Measurements from ENCODE around the gene NLRP14. TPM values are rescaled to one million over a fixed set of nuclear protein-coding genes. Genes with fewer than 3 reads are reported as not detected.
A peak's percentile ranks its signal among the peaks of the same experiment; 100 is the strongest.

The NLRP14 gene
- 0.05 TPM for polyA plus RNA-seq (2013, experiment 1 of 2)
- not detected for polyA plus RNA-seq (2013, experiment 2 of 2)

GRCh38 chr11:7020183-7020917 lies at the start of gene NLRP14, which contains the start of gene ZNF214:
TSS of gene NLRP14 (plus strand) at chr11:7020479. CDS start at chr11:7038587, 18,108 bp downstream.
TSS of gene ZNF214 (minus strand) at chr11:7020346. CDS start at chr11:7002835, 17,511 bp downstream.
- Histone ChIP-seq H3K9me3 (ENCODE audit: insufficient read depth, low read depth, low read length) (no peaks in the 10 kb centered on the region), H3K27ac (ENCODE audit: low read depth, low read length) (no peak within 1 kb of the TSS; the same call in 1 of the 2 replicates), H3K36me3 (ENCODE audit: insufficient read depth, low read length) (no peaks in the 10 kb centered on the region), H3K27me3 (ENCODE audit: insufficient read depth, low read length) (peaks cover 14% of the 10 kb centered on the region; the same call in 1 of the 2 replicates), H3K4me1 (ENCODE audit: insufficient read depth, low read length) (peaks cover 5% of the 10 kb centered on the region; the same call in 1 of the 2 replicates), H3K4me3 (ENCODE audit: low read length) (peak within 1 kb of the TSS; percentile 84), H3K9ac (ENCODE audit: low read depth, low read length) (peak within 1 kb of the TSS; percentile 71)
- 5% methylated on average over 47 of the region's 47 CpGs for whole genome bisulfite sequencing

GRCh38 chr11:6979365-6979764 lies 40.9 kb upstream of the NLRP14 start:
- Histone ChIP-seq H3K4me1 (ENCODE audit: insufficient read depth, low read length) (no peaks in the 10 kb centered on the region), H3K36me3 (ENCODE audit: insufficient read depth, low read length) (no peaks in the 10 kb centered on the region), H3K4me3 (ENCODE audit: low read length) (no peak overlapping the region), H3K9ac (ENCODE audit: low read depth, low read length) (no peak overlapping the region), H3K27me3 (ENCODE audit: insufficient read depth, low read length) (no peaks in the 10 kb centered on the region), H3K27ac (ENCODE audit: low read depth, low read length) (no peak overlapping the region), H3K9me3 (ENCODE audit: insufficient read depth, low read depth, low read length) (no peaks in the 10 kb centered on the region)
- no CpG with 5 or more reads among the region's 2 CpGs for WGBS

GRCh38 chr11:6986487-6986886 lies 33.8 kb upstream of the NLRP14 start:
- H3K27ac ChIP-seq (ENCODE audit: low read depth, low read length) = no peak overlapping the region
- no peaks in the 10 kb centered on the region for H3K9me3 ChIP-seq (ENCODE audit: insufficient read depth, low read depth, low read length)
- no peaks in the 10 kb centered on the region for H3K36me3 ChIP-seq (ENCODE audit: insufficient read depth, low read length)
- H3K4me1 ChIP-seq (ENCODE audit: insufficient read depth, low read length) = no peaks in the 10 kb centered on the region
- WGBS = 93% methylated on average over 1 of the region's 1 CpG
- no peaks in the 10 kb centered on the region for H3K27me3 ChIP-seq (ENCODE audit: insufficient read depth, low read length)
- H3K9ac ChIP-seq (ENCODE audit: low read depth, low read length) = no peak overlapping the region
- H3K4me3 ChIP-seq (ENCODE audit: low read length) = no peak overlapping the region

GRCh38 chr11:6988506-6988905 lies 31.8 kb upstream of the NLRP14 start:
- Histone ChIP-seq H3K27me3 (ENCODE audit: insufficient read depth, low read length) (no peaks in the 10 kb centered on the region), H3K4me1 (ENCODE audit: insufficient read depth, low read length) (no peaks in the 10 kb centered on the region), H3K9me3 (ENCODE audit: insufficient read depth, low read depth, low read length) (no peaks in the 10 kb centered on the region), H3K36me3 (ENCODE audit: insufficient read depth, low read length) (no peaks in the 10 kb centered on the region), H3K27ac (ENCODE audit: low read depth, low read length) (no peak overlapping the region), H3K9ac (ENCODE audit: low read depth, low read length) (no peak overlapping the region), H3K4me3 (ENCODE audit: low read length) (no peak overlapping the region)

GRCh38 chr11:6991227-6991626 lies 29.1 kb upstream of the NLRP14 start:
- no peak overlapping the region for H3K27ac ChIP-seq (ENCODE audit: low read depth, low read length)
- H3K4me3 ChIP-seq (ENCODE audit: low read length) = no peak overlapping the region
- no peaks in the 10 kb centered on the region for H3K9me3 ChIP-seq (ENCODE audit: insufficient read depth, low read depth, low read length)
- no peaks in the 10 kb centered on the region for H3K36me3 ChIP-seq (ENCODE audit: insufficient read depth, low read length)
- H3K9ac ChIP-seq (ENCODE audit: low read depth, low read length) = no peak overlapping the region
- no peaks in the 10 kb centered on the region for H3K27me3 ChIP-seq (ENCODE audit: insufficient read depth, low read length)
- H3K4me1 ChIP-seq (ENCODE audit: insufficient read depth, low read length) = no peaks in the 10 kb centered on the region
- 87% methylated on average over 6 of the region's 6 CpGs for WGBS

GRCh38 chr11:6992026-6992425 lies 28.3 kb upstream of the NLRP14 start:
- no peaks in the 10 kb centered on the region for H3K4me1 ChIP-seq (ENCODE audit: insufficient read depth, low read length)
- no peaks in the 10 kb centered on the region for H3K27me3 ChIP-seq (ENCODE audit: insufficient read depth, low read length)
- 82% methylated on average over 1 of the region's 2 CpGs for WGBS
- H3K9ac ChIP-seq (ENCODE audit: low read depth, low read length) = no peak overlapping the region
- H3K4me3 ChIP-seq (ENCODE audit: low read length) = no peak overlapping the region
- H3K9me3 ChIP-seq (ENCODE audit: insufficient read depth, low read depth, low read length) = no peaks in the 10 kb centered on the region
- no peaks in the 10 kb centered on the region for H3K36me3 ChIP-seq (ENCODE audit: insufficient read depth, low read length)
- no peak overlapping the region for H3K27ac ChIP-seq (ENCODE audit: low read depth, low read length)

- WGBS = 82% methylated on average over 11 of the region's 11 CpGs
- no peaks in the 10 kb centered on the region for H3K27me3 ChIP-seq (ENCODE audit: insufficient read depth, low read length)
- H3K9ac ChIP-seq (ENCODE audit: low read depth, low read length) = no peak overlapping the region
- no peaks in the 10 kb centered on the region for H3K4me1 ChIP-seq (ENCODE audit: insufficient read depth, low read length)
- no peak overlapping the region for H3K27ac ChIP-seq (ENCODE audit: low read depth, low read length)
- H3K36me3 ChIP-seq (ENCODE audit: insufficient read depth, low read length) = no peaks in the 10 kb centered on the region
- no peak overlapping the region for H3K4me3 ChIP-seq (ENCODE audit: low read length)
- H3K9me3 ChIP-seq (ENCODE audit: insufficient read depth, low read depth, low read length) = no peaks in the 10 kb centered on the region
Measured at GRCh38 chr11:6992457-6993417, 27.5 kb upstream of the NLRP14 start.

GRCh38 chr11:6995703-6996102 lies 24.6 kb upstream of the NLRP14 start:
- H3K27me3 ChIP-seq (ENCODE audit: insufficient read depth, low read length) = no peaks in the 10 kb centered on the region
- no peak overlapping the region for H3K9ac ChIP-seq (ENCODE audit: low read depth, low read length)
- H3K36me3 ChIP-seq (ENCODE audit: insufficient read depth, low read length) = peaks cover 6% of the 10 kb centered on the region; the same call in 1 of the 2 replicates
- H3K4me1 ChIP-seq (ENCODE audit: insufficient read depth, low read length) = no peaks in the 10 kb centered on the region
- H3K27ac ChIP-seq (ENCODE audit: low read depth, low read length) = no peak overlapping the region
- no peaks in the 10 kb centered on the region for H3K9me3 ChIP-seq (ENCODE audit: insufficient read depth, low read depth, low read length)
- H3K4me3 ChIP-seq (ENCODE audit: low read length) = no peak overlapping the region

GRCh38 chr11:7004482-7004881 lies 15.8 kb upstream of the NLRP14 start:
- no peak overlapping the region for H3K4me3 ChIP-seq (ENCODE audit: low read length)
- H3K27ac ChIP-seq (ENCODE audit: low read depth, low read length) = no peak overlapping the region
- H3K9ac ChIP-seq (ENCODE audit: low read depth, low read length) = no peak overlapping the region
- WGBS = 84% methylated on average over 3 of the region's 3 CpGs
- H3K4me1 ChIP-seq (ENCODE audit: insufficient read depth, low read length) = no peaks in the 10 kb centered on the region
- H3K36me3 ChIP-seq (ENCODE audit: insufficient read depth, low read length) = peaks cover 9% of the 10 kb centered on the region; the same call in 1 of the 2 replicates
- no peaks in the 10 kb centered on the region for H3K27me3 ChIP-seq (ENCODE audit: insufficient read depth, low read length)
- H3K9me3 ChIP-seq (ENCODE audit: insufficient read depth, low read depth, low read length) = no peaks in the 10 kb centered on the region

GRCh38 chr11:7014118-7014517 lies 6.2 kb upstream of the NLRP14 start:
- Histone ChIP-seq H3K27ac (ENCODE audit: low read depth, low read length) (no peak overlapping the region), H3K4me3 (ENCODE audit: low read length) (no peak overlapping the region), H3K27me3 (ENCODE audit: insufficient read depth, low read length) (no peaks in the 10 kb centered on the region), H3K4me1 (ENCODE audit: insufficient read depth, low read length) (no peaks in the 10 kb centered on the region; the same call in 1 of the 2 replicates), H3K9ac (ENCODE audit: low read depth, low read length) (no peak overlapping the region), H3K36me3 (ENCODE audit: insufficient read depth, low read length) (no peaks in the 10 kb centered on the region), H3K9me3 (ENCODE audit: insufficient read depth, low read depth, low read length) (no peaks in the 10 kb centered on the region)
- WGBS = 100% methylated on average over 1 of the region's 1 CpG

GRCh38 chr11:7016011-7016410 lies 4.3 kb upstream of the NLRP14 start:
- H3K36me3 ChIP-seq (ENCODE audit: insufficient read depth, low read length) = no peaks in the 10 kb centered on the region
- no peaks in the 10 kb centered on the region for H3K9me3 ChIP-seq (ENCODE audit: insufficient read depth, low read depth, low read length)
- no peak overlapping the region for H3K27ac ChIP-seq (ENCODE audit: low read depth, low read length)
- H3K27me3 ChIP-seq (ENCODE audit: insufficient read depth, low read length) = peaks cover 5% of the 10 kb centered on the region; the same call in 1 of the 2 replicates
- no peak overlapping the region for H3K4me3 ChIP-seq (ENCODE audit: low read length)
- H3K4me1 ChIP-seq (ENCODE audit: insufficient read depth, low read length) = peaks cover 3% of the 10 kb centered on the region; the same call in 1 of the 2 replicates
- WGBS = no CpG with 5 or more reads among the region's 1 CpG
- no peak overlapping the region for H3K9ac ChIP-seq (ENCODE audit: low read depth, low read length)
